GM12872 (cell line): ENCODE results near the gene METTL16.

Experiments
- TF ChIP-seq, protein P1 (sequence below): IDR thresholded peaks from 3 replicates; pipeline ENCODE4 v1.5.1; 2011; ENCODE audit warnings: low read depth, mild to moderate bottlenecking, low read length, moderate library complexity; ENCODE audit not compliant: insufficient read depth

Gene METTL16

DNA sequence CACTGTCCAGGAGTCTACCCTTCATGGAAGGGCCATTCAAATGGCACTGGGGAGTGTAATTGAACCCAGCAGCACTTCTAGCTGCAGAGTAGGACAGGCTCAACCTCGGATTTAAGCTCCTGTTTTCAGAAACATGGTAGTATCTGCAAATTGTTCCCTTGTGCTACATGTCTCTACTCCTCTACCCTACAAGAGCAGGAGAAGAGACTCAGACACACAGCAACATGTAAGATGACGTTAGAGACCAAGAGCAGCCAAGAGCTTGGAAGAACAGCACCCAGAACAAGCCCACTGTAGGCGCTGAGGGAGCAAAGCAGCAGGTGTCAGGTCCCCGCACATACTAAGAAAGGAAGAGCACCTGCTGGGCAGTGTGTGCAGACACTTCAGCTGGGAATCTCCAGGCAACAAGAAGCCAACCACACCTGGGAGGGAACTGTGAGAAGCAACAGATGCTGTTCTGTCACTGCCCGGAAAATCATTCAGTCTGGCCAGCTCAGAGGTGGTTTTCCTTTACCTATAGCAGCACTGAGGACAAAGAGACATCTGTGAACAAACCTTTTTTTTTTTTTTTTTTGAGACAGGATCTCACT lies 75.3 kb downstream of the METTL16 start:
- TF ChIP-seq, protein P1, sequence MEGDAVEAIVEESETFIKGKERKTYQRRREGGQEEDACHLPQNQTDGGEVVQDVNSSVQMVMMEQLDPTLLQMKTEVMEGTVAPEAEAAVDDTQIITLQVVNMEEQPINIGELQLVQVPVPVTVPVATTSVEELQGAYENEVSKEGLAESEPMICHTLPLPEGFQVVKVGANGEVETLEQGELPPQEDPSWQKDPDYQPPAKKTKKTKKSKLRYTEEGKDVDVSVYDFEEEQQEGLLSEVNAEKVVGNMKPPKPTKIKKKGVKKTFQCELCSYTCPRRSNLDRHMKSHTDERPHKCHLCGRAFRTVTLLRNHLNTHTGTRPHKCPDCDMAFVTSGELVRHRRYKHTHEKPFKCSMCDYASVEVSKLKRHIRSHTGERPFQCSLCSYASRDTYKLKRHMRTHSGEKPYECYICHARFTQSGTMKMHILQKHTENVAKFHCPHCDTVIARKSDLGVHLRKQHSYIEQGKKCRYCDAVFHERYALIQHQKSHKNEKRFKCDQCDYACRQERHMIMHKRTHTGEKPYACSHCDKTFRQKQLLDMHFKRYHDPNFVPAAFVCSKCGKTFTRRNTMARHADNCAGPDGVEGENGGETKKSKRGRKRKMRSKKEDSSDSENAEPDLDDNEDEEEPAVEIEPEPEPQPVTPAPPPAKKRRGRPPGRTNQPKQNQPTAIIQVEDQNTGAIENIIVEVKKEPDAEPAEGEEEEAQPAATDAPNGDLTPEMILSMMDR = no peak

DNA sequence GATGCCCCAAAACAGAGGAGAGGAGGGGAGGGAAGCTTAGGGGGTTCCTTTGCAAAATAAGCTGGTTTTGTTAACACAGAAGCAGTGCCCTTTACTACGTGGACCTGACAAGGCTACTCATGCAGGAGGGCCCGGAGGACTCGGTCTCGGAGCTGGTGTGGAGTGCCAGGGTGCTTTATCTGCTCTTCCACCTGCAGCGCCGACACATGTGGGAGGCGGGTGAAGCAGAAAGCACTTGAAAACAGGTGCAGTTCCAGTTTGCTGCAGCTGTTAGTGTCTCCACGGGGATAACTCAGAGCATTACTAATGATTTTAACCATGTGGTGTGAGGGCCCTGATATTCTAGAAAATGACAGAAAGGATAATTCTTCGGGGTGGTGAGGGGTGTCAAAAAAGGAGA lies 75.8 kb downstream of the METTL16 start:
- TF ChIP-seq, protein P1 = no peak

DNA sequence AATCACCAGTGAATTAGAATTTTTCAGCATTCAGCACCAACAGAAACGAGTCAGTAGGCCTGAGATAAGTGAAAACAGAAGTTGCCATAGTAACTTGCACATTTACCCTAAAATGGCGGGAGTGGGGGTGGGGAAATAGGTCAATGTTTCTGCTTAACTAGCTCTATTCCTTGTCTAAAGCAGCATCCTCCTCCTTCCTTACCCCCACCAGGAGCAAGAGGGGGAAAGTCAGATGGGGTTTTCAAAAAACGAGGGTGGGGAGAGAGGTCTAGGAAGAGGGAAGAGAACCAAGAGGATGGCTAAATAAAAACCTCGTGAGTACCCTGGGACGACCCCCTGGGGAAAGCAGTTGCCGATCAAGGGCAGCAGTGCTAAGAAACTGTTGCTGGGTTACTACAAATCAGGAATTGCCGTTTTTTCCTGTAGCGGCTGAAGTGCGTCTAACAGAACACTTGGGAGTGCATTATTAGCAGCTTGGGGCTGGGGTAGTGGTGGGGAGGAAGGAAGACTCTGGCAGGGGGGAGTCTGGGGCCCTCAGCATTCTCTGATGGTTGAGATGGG lies 76.4 kb downstream of the METTL16 start:
- TF ChIP-seq, protein P1 = no peak

DNA sequence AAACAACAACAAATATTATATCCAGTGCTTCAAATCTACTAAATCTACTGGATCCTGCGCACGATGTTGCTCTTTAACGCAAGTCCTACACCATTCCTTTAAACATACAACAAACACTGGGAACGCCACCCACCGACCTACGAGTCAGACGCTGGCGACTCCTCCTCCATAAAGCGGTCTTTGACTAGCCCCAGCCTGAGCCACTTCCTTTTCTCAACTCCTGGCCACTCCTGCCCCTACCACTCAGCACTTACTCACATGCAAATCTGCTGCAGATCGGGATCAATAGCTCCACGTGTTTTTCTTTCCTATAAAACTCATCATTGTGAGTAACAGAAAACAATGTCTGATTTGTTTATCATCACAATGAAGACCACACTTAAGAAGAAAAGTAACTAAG lies 78.0 kb downstream of the METTL16 start:
- TF ChIP-seq, protein P1 = no peak

DNA sequence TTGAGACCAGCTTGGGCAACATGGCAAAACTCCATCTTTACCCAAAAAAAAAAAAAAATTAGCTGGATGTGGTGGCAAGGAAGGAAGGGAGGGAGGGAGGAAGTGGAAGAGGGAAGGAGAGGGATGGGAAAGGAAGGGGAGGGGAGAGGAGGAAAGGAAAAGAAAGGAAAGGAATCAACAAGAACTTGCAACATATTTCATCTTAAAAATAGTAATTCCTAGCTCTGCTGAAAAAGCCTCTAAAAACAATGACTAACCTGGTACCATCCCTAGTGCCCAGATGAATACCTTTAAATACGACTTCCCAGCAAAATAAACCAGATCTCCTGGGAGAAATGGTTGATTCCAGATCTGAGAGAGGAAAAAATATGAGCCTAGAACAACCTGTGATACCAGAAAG lies 83.8 kb downstream of the METTL16 start:
- TF ChIP-seq, protein P1 = no peak

DNA sequence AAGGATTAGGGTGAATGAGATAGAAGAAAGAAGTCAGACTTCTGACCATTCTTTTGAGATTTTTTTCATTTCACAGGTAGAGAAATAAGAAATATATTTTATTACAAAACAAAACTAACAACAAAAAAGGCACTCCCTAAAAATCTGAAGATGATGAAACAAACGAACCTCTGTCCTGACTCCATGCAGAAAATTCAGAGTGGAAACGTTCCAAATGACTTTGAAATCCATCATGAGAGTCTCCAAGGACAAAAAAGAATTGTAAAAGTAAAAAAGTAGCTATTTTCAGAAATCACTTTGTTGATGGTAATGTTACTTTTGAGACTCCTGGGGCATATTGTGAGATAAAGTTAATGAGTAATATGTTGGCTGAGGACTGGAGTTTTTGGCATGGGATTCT lies 84.5 kb downstream of the METTL16 start:
- TF ChIP-seq, protein P1 = no peak

DNA sequence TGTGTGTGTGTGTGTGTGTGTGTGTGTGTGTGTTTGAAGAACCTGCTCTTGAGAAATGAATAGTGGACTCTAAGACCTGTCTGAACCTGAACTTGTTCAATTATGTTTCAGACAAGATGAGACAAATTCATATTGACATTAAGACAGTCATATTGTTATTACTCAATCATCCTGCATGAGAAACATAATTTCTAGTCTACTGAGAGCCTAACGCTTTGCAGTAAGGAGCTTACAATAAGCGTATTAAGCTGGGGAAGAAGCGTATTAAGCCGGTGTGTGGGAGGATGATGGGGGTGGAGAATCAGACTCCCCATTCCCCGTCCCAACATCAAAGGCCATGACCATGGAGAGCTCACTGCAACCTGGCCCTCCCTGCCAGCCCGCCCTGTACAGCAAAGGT lies 88.4 kb downstream of the METTL16 start:
- TF ChIP-seq, protein P1 = no peak
